Measurements from ENCODE around the gene HACE1.

DNA sequence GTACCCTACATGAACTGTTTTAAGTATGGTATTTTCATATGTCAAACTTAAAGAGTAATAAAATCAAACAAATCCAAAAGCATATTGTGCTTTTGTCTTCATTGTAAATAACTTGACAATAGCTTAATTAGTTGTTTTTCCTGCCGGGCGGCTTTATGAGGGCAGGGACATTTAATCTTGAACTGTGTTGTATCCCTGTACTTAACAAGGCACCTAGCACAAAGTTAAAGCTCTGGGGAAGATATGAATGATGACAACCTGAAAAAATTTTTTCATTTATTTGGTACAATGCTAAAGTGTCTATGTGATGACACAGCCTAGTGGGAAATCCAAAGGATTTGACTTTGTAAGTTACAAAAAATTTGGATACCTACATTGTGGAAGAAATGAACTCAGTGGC lies 502 bp upstream of the HACE1 start:
- TF ChIP-seq, protein P1, sequence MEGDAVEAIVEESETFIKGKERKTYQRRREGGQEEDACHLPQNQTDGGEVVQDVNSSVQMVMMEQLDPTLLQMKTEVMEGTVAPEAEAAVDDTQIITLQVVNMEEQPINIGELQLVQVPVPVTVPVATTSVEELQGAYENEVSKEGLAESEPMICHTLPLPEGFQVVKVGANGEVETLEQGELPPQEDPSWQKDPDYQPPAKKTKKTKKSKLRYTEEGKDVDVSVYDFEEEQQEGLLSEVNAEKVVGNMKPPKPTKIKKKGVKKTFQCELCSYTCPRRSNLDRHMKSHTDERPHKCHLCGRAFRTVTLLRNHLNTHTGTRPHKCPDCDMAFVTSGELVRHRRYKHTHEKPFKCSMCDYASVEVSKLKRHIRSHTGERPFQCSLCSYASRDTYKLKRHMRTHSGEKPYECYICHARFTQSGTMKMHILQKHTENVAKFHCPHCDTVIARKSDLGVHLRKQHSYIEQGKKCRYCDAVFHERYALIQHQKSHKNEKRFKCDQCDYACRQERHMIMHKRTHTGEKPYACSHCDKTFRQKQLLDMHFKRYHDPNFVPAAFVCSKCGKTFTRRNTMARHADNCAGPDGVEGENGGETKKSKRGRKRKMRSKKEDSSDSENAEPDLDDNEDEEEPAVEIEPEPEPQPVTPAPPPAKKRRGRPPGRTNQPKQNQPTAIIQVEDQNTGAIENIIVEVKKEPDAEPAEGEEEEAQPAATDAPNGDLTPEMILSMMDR (IDR thresholded peaks at IDR 0.05), result no peak
- TF ChIP-seq POLR2A (IDR thresholded peaks at IDR 0.05), result no peak

All from sigmoid colon (tissue), 3 donors.